Activated naive CD8-positive, alpha-beta T cell (primary cell): ENCODE results near the gene BUD13.
"Not testable (repeated sequence)": the region's sequence is repeated elsewhere in the genome, so short reads cannot be mapped to it uniquely, and the experiment has no call there.

ENCODE experiments used
- H3K27ac Mint-ChIP-seq: one replicate; pipeline ENCODE4 v1.8.0; 2021; ENCODE audit warnings: mixed read lengths
- H3K27me3 Mint-ChIP-seq: one replicate; pipeline ENCODE4 v1.8.0; 2021; ENCODE audit warnings: mixed read lengths
- H3K36me3 Mint-ChIP-seq: one replicate; pipeline ENCODE4 v1.8.0; 2021; ENCODE audit warnings: mixed read lengths
- H3K4me1 Mint-ChIP-seq: one replicate; pipeline ENCODE4 v1.8.0; 2021; ENCODE audit warnings: low read depth, mixed read lengths
- H3K4me3 Mint-ChIP-seq: one replicate; pipeline ENCODE4 v1.8.0; 2021; ENCODE audit warnings: mild to moderate bottlenecking, mixed read lengths
- H3K9me3 Mint-ChIP-seq: one replicate; pipeline ENCODE4 v1.8.0; 2021; ENCODE audit warnings: low read depth, mixed read lengths

The BUD13 gene

DNA sequence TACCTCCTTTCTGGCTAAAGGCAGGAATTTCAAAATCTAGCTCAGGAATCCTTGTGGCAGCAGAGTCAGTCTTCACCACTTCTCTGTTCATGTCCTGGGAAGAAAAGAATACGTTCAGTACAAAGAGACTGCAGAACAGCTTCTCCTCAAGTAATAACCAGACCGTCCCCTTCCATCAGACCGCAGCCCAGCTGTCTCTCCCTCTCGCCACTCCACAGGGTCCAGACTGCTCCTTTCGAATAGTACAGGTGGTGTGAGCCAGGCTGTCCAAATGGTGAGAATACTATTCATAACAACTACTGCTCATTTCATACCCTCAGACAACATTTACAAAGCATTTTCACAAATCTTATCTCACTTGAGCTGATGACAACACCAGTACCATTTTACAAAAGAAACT is 14.2 kb upstream of the BUD13 start:
- H3K9me3 Mint-ChIP-seq, result no peaks in the 10 kb centered on the region
- no peaks in the 10 kb centered on the region for H3K27me3 Mint-ChIP-seq
- peak overlapping the region; percentile 99 for H3K4me3 Mint-ChIP-seq
- H3K36me3 Mint-ChIP-seq, result peaks cover 6% of the 10 kb centered on the region
- peak overlapping the region; percentile 90 for H3K27ac Mint-ChIP-seq
- H3K4me1 Mint-ChIP-seq, result peaks cover 57% of the 10 kb centered on the region

DNA sequence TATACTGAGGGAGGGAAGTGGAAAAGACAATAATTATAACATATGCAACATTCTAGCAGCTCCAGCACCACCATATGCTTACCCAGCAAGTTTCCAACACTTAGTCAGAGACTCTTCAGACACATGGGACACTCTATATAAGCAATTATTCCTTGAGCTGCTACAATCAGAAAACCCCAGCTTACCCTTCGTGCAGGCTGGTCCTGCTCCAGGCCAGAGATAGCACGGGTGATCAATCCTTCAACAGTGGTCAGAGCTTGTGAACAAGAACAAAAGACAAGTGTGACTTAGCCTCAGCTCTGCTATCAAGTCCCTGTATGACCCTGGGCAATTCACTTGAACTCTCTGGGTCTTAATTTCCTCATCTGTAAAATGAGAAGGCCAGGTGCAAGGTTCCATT is 13.5 kb upstream of the BUD13 start:
- peaks cover 59% of the 10 kb centered on the region for H3K4me1 Mint-ChIP-seq
- H3K9me3 Mint-ChIP-seq, result no peaks in the 10 kb centered on the region
- peak overlapping the region; percentile 59 for H3K27ac Mint-ChIP-seq
- H3K36me3 Mint-ChIP-seq, result peaks cover 7% of the 10 kb centered on the region
- H3K4me3 Mint-ChIP-seq, result peak overlapping the region; percentile 99
- no peaks in the 10 kb centered on the region for H3K27me3 Mint-ChIP-seq

DNA sequence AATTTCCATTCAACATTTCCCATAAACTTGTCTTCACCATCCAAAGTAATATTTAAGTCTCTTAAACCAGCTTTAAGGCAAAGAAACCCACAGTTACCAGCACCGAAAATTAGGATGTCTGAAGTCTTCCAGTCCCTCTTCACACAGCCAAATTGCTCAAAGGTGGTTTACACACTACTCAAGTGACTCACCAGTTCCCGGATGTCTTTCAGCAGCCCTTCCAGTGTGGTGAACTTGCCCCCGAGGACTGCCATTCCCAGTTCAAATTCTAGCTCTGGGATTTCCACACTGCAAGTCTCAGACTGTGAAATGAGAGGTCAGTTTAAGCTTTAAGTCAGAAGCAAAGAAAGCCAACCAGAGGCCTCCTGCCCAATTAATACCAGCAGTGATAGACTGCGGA is 9.9 kb upstream of the BUD13 start:
- Mint-ChIP-seq H3K4me1 (peaks cover 67% of the 10 kb centered on the region), H3K27me3 (no peaks in the 10 kb centered on the region), H3K36me3 (peaks cover 15% of the 10 kb centered on the region), H3K9me3 (no peaks in the 10 kb centered on the region), H3K27ac (peak overlapping the region; percentile 28), H3K4me3 (no peak overlapping the region)

DNA sequence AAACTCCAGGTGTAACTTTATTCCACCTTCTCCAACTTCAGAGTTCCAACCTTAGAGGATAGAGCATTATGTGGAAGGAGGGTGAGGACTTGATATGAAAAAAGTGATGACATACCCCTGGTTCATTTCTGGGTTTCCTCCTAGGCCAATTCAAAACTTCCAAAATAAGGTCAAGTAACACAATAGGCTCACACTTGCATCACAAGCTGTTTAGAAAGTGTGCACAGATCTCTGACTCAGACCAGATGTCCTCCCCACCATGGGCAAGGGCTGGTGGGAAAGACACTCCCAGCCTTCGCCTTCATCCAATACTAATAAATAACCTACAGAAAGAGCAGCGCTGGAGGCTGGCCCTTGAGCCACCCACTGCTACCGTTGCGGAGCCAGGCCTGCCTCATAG is 5.8 kb upstream of the BUD13 start:
- Mint-ChIP-seq H3K4me1 (peaks cover 59% of the 10 kb centered on the region), H3K9me3 (no peaks in the 10 kb centered on the region), H3K36me3 (peaks cover 23% of the 10 kb centered on the region), H3K27ac (peak overlapping the region; percentile 58), H3K4me3 (no peak overlapping the region), H3K27me3 (no peaks in the 10 kb centered on the region)

DNA sequence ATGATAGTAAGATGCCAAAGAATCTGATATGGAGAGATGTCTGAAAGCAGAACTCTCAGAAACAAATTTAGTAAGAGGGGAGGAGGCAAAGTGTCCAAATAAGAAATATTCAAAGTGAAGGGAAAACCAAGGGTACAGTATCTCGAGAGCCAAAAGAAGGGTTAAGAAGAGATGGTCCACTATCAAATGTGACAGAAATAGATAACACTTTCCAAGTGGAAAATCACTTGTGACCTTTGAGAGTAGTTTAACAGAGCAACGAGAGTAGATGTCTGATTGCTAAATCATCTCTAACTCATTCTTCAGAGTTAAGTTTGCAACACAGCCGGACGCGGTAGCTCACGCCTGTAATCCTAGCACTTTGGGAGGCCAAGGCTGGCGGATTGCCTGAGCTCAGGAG is 4.3 kb upstream of the BUD13 start:
- no peak overlapping the region for H3K4me3 Mint-ChIP-seq
- peaks cover 52% of the 10 kb centered on the region for H3K4me1 Mint-ChIP-seq
- H3K27me3 Mint-ChIP-seq, result no peaks in the 10 kb centered on the region
- H3K9me3 Mint-ChIP-seq, result no peaks in the 10 kb centered on the region
- H3K27ac Mint-ChIP-seq, result peak overlapping the region; percentile 93
- peaks cover 20% of the 10 kb centered on the region for H3K36me3 Mint-ChIP-seq

DNA sequence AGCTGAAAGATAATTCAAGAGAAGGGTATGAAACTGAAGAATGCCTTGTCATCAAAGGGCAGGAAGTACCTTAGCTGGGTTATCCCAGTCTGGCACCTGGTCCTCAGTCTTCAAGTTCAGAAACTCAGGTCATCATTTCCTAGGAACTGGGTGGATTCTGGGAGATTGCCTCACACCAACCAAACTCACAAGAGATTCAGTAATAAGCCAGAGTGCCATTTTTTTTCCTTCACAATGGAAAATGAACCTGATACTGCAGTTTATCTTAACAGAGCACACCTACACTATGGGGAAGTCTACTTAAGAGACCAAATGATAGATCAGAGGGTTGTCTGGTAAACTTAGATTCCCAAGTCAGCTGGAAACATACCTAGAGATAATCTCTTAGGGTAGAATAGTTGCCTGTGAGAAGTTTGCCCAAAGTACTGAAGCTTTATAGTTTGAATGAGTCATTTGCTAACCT is 3.8 kb upstream of the BUD13 start:
- Mint-ChIP-seq H3K4me3 (no peak overlapping the region), H3K36me3 (peaks cover 20% of the 10 kb centered on the region), H3K27ac (peak overlapping the region; percentile 93), H3K4me1 (peaks cover 56% of the 10 kb centered on the region), H3K9me3 (no peaks in the 10 kb centered on the region), H3K27me3 (no peaks in the 10 kb centered on the region)

DNA sequence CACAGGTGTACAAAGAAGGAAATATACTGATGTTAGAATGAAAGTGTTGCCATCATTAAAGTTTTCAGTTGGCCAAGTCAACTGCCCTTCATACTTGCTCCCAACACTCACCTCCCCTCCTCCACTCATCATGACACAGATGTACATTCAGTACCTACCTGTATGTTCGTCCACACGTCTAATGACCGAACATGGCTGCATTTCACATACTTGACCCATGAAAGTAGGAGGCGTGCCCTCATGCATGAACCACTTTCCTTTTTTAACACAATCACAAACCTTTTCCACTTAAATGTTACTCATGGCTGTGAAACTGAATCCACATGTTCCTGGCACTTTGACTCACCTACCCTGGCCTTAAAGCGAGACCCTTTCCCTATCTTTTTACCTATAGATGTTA is 3.2 kb upstream of the BUD13 start:
- no peaks in the 10 kb centered on the region for H3K9me3 Mint-ChIP-seq
- H3K36me3 Mint-ChIP-seq, result peaks cover 15% of the 10 kb centered on the region
- no peaks in the 10 kb centered on the region for H3K27me3 Mint-ChIP-seq
- peaks cover 56% of the 10 kb centered on the region for H3K4me1 Mint-ChIP-seq
- peak overlapping the region; percentile 93 for H3K27ac Mint-ChIP-seq
- peak overlapping the region; percentile 61 for H3K4me3 Mint-ChIP-seq

DNA sequence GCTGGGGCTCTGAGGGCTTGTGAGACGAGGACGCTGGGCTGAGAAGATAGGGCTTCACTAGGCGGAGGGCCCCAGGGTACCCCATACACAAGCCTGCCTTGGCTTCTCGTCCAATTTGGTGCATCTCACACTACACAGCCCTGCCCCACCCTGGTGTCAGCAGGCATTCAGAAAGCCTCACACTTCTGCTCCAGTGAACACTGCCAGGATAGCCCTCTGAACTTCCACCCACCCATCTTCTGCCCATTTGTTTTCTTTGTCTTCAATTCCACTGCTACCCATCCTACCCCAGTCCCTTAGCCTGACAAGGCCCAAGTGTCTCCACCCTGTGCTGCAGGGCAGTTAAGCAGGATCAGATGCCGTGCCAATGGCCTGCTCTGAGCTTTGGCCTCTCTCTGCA is 1.9 kb upstream of the BUD13 start:
- no peak overlapping the region for H3K4me3 Mint-ChIP-seq
- H3K9me3 Mint-ChIP-seq, result no peaks in the 10 kb centered on the region
- H3K27me3 Mint-ChIP-seq, result no peaks in the 10 kb centered on the region
- H3K27ac Mint-ChIP-seq, result peak overlapping the region; percentile 64
- H3K4me1 Mint-ChIP-seq, result peaks cover 60% of the 10 kb centered on the region
- H3K36me3 Mint-ChIP-seq, result peaks cover 15% of the 10 kb centered on the region

DNA sequence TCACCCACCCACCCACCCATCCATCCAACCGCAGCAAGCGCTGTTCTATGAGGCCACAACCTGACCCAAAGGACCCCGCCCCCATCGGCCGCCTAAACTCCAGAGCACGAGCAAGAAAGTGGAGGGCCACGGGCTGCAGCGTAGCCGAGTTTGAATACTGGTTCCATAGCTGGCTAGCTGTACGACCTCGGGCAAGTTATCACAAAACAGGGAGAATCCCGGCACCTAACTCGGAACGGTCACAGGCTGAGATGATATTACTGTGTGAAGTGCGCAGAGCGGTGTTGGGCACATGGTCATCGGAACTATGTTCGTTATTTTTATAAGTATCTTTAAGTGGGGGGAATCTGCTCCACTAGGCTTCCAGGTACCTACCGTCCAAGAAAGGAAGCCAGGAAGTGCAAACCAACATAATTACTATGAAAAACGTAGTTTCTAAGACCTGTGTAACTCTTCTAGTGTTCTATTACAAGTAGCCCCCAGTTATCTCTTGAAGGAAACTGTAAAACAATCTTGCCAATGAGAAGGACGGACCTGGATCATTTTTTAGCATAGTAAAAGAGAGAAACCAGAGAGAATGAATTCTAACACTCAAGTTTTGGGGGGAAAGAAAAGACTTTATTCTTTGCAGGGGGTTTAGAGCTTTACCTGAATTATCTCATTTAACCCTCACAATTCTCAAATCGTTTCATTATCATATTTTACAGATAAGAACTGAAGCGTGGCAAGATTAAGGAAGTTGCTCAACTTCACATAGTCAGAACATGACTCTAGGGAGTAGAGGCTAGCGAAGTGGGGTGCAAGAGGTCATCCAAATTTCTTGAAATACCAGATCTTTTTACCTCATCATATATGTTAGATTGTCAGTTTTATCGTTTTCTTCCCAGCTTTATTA is 663 bp upstream of the BUD13 start:
- Mint-ChIP-seq H3K4me1 (peaks cover 54% of the 10 kb centered on the region), H3K27ac (peak overlapping the region; percentile 99), H3K9me3 (no peaks in the 10 kb centered on the region), H3K36me3 (peaks cover 11% of the 10 kb centered on the region), H3K27me3 (no peaks in the 10 kb centered on the region), H3K4me3 (peak overlapping the region; percentile 100)

DNA sequence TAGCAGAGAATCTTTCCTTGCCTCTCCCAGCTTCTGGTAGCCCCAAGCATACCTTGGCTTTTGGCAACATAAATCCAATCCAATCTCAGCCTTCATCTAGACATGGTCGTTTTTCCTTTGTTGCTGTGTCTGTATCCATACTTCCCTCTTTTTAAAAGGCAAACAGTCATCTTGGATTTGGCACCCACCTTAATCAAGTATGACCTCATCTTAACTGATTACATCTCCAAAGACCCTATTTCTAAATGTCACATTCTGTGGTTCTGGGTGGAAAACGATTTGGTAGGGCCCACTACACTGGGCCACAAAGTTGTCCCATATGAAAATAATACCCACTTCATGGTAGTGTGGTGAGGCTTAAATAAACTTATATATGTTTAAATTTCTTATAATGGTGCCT is 852 bp downstream of the BUD13 start:
- H3K27ac Mint-ChIP-seq, result peak overlapping the region; percentile 99
- H3K9me3 Mint-ChIP-seq, result no peaks in the 10 kb centered on the region
- H3K27me3 Mint-ChIP-seq, result no peaks in the 10 kb centered on the region
- peaks cover 47% of the 10 kb centered on the region for H3K4me1 Mint-ChIP-seq
- H3K4me3 Mint-ChIP-seq, result peak overlapping the region; percentile 100
- peaks cover 9% of the 10 kb centered on the region for H3K36me3 Mint-ChIP-seq

DNA sequence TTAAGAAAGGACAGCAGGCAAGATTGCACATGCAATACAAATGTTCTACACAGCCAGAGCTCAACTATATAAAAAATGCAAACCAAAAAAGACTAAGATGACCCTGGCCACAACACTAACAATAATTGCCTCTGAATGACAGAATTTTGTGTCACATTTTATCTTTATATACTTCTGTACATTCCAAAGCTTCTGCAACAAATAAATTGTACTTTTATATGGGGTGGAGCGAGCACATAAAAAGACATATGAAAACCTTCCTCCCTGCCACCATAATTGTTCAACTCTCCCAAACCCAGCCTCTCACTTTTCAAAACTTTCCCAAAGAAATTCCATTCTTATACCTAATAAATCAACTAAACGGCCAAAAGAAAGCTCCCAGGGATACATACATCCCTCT is 10.7 kb downstream of the BUD13 start:
- Mint-ChIP-seq H3K27me3 (no peaks in the 10 kb centered on the region), H3K9me3 (no peaks in the 10 kb centered on the region), H3K36me3 (peaks cover 15% of the 10 kb centered on the region), H3K4me1 (peaks cover 2% of the 10 kb centered on the region), H3K27ac (no peak overlapping the region), H3K4me3 (no peak overlapping the region)

DNA sequence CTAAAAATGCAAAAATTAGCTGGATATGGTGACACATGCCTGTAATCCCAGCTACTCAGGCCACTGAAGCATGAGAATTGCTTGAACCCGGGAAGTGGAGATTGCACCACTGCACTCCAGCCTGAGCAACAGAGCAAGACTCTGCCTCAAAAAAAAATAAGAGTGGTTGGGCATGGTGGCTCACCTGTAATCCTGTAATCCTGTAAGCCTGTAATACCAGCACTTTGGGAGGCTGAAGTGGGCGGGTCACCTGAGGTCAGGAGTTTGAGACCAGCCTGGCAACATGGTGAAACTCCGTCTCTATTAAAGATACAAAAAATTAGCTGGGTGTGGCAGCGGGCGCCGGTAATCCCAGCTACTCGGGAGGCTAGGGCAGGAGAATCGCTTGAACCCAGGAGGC is 16.7 kb downstream of the BUD13 start:
- not testable (repeated sequence) for H3K27ac Mint-ChIP-seq, H3K4me3 Mint-ChIP-seq, H3K4me1 Mint-ChIP-seq, H3K27me3 Mint-ChIP-seq, H3K9me3 Mint-ChIP-seq
- peaks cover 22% of the 10 kb centered on the region for H3K36me3 Mint-ChIP-seq

DNA sequence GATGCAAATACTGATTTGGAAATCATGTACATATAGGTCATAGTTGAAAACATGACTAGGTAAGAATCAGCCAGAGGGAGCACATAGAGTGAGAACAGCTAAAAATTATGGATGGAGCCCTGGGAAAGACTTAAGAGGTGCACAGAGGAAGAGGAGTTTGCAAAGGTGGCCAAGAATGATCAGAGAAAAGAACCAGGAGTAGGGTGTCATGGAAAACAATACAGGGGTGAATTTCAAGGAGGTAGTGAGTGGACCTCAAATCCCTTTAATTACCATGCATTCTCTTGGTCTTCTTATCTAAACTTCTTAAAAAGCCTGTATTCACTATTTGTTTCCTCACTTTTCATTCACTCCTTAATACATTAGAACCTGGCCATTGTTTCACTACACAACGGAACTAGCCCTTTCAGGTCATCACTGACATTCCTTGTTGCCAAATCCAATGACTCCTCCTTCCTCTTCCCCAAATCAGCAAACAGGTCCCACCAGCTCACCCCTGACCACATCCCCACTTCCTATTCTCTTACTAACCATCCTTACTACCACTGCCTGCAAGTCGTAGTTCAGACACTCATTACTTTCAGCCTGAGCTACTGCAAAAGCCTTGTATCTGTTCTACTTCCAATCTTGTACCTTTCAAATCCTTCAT is 22.6 kb downstream of the BUD13 start:
- H3K9me3 Mint-ChIP-seq, result no peaks in the 10 kb centered on the region
- no peak overlapping the region for H3K27ac Mint-ChIP-seq
- no peak overlapping the region for H3K4me3 Mint-ChIP-seq
- no peaks in the 10 kb centered on the region for H3K4me1 Mint-ChIP-seq
- H3K36me3 Mint-ChIP-seq, result peaks cover 7% of the 10 kb centered on the region
- no peaks in the 10 kb centered on the region for H3K27me3 Mint-ChIP-seq

DNA sequence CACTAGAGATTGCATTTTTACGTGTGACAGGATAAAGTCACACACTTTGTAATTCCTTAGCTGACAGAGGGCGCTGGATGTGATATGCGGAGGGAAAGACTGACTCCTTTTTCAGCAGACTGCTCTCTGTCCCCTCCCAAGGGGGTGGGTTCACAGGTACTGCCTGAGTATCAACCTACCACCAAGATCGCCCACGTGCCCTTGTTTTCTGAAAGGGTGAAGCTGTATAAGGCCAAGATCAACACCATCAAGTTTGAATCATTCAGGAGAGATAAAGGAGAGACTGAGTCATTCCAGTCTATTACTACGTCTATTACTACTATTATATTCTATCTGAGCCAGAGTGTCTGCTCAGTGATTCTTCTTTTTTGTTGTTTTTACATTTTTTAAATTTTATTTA is 30.7 kb downstream of the BUD13 start:
- peaks cover 4% of the 10 kb centered on the region for H3K4me1 Mint-ChIP-seq
- H3K9me3 Mint-ChIP-seq, result no peaks in the 10 kb centered on the region
- no peak overlapping the region for H3K4me3 Mint-ChIP-seq
- H3K27ac Mint-ChIP-seq, result no peak overlapping the region
- H3K27me3 Mint-ChIP-seq, result no peaks in the 10 kb centered on the region
- peaks cover 3% of the 10 kb centered on the region for H3K36me3 Mint-ChIP-seq

DNA sequence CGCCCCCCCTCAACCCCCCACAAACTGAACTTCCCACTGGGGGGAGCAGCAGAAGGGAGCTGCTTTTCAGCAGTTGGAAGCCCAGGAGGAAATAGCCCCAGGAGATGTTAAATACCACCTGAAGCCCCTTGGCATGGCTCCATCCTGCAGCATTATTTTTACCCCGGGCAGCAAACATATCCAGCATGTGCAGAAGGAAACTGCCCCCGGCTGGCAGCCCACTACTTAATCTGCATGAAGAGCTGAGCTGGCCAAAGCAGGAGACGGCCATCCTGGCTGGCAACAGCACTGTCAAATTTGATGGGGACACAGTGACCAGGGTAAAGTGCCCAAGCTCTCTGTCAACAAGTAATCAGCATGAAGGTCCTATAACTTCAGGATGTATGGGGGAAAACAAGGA is 32.0 kb downstream of the BUD13 start:
- H3K27ac Mint-ChIP-seq, result no peak overlapping the region
- no peaks in the 10 kb centered on the region for H3K9me3 Mint-ChIP-seq
- peaks cover 4% of the 10 kb centered on the region for H3K4me1 Mint-ChIP-seq
- no peaks in the 10 kb centered on the region for H3K27me3 Mint-ChIP-seq
- no peak overlapping the region for H3K4me3 Mint-ChIP-seq
- H3K36me3 Mint-ChIP-seq, result no peaks in the 10 kb centered on the region
